Ramos (cell line): ENCODE measurements around the gene LRRC4C.

Experiments used
- in situ Hi-C: fragments of 300-500 bp; cut with MboI; formaldehyde crosslinking; loops from one replicate; pipeline ENCODE4 v1.14.3; 2022; ENCODE audit warnings: low sequenced_read_pairs; ENCODE audit not compliant: unreplicated experiment

The LRRC4C gene

DNA sequence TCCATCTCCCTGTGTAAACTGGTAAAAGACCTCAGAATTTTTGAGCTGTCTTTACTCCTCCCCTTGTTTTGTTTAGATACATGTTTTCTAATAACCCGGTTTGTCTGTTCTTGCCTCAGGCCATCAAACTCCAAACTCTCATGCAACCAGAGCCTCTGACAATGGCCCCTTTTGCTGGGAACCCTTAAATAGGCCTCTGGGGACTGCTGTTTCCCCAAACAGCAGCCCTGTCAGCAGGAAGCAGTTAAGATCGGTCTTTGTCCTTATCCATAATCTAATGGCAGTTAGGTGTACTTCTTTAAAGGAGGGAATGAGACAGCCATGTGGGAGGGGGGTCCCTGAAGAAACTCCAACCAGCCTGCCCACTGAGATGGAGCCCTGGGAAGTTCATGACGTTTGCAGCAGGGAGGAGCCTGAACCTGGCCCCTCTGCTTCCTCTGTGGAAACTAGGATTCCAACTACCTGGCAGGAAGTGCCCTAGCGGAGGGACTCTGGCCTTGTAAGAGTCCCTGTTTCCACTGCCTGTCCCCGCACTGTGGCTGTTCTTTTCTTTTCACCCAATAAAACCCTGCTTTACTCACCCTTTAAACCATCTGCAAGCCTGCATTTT lies 1354.4 kb downstream of the LRRC4C start:
- in situ Hi-C loops, result no loop called here

DNA sequence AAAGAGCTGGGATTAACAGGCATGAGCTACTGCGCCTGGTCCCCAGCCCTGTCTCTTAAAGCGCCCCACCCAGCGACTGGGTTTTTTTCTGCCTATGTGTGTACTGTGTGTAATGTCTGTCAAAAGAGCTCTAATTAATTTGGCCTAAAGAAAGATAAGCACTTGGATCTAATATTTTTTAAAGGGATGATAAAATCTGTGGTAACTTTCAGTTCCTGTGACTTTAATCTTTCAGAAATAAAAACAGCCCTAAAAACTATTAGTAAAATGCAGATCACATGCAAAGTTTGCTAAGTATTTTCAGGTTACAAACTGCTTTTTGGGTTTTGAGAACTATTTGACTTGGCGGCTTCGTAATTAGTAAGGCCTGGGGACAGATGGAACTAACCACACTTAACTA lies 1358.7 kb downstream of the LRRC4C start:
- in situ Hi-C loops, result no loop called here

DNA sequence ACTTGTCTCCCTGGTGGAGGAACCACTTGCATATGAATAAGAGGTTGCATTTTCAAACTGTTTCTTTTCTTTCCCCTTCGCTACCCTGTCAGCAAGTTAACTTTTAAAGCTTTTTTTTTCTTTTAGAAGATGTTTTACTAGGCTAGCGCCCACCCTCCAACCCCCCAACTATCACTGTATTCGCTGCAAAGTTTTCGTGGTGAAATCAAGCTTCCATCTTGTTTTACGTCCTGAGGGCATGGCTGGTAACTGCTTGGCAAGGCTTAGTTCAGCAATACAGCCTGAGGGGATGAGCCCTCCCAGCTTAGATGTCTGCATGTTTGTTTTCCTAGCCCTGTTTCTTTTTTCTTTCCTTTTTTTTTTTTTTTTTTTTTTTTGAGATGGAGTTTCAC lies 1359.3 kb downstream of the LRRC4C start:
- in situ Hi-C loops, result no loop called here

DNA sequence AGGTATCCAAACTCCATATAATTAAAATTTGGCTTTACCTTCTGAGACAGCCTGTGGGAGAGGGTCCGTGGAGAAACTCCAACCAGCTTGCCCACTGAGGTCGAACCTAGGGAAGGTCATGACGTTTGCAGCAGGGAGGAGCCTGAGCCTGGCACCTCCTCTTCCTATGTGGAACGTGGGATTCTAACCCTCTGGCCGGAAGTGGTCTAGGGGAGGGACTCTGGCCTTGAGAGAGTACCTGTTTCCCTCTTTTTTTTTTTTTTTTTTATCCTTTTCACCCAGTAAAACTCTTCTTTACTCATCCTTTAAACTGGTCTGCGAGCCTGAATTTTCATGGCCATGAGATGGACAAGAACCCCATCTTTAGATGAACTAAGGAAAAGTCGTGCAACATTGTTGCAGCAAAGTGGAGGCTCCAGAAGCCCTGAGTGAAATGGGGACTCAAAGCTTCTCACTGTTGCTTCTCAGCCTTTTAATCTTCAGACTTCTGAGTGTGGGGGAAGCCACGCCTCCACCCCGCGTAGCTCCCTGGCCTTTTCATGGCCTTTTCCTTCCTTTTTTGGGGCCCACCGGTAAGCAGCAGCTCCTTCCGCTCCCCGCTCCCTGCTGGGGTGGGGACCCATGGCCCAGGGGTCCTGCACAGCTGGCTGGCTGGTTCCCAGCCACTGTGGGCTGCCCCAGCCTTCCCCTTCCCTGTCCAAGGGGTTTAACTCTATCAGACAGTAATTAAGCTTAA lies 1359.9 kb downstream of the LRRC4C start:
- in situ Hi-C loops, result no loop called here

DNA sequence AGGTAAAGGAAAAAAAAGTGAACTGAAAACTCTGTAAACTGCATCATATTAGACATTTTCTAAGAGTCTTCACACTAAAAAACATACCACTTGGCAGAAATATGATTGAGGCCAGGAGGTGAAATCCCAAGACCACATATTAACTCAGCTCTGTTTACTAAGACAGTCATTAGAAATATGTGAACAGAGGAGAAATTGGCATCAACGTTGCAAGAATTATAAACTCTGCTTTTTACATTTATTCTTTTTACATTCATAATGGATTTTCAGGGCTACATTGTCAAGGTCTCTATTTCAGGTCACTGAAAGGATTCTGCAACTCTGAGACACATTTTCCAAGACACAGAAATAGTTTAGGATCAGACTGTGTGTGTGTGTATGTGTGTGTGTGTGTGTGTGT lies 1364.0 kb downstream of the LRRC4C start:
- in situ Hi-C loops, result no loop called here

DNA sequence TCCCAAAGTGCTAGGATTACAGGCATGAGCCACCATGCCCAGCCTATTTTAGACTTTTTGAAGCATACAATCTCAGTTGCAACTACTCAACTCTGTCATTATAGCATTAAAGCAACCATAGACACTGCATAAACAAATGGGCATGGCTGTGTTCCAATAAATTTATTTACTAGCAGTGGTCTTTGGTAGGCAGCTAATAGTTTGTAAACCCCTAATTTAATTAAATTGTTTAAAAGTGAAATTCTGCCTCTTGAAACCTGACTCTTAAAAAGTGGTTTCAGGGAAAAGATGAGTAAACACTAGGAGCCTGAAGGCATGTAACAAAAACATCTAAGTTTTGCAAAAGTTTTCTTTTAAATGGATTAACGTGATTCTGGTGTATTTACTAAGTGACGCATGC lies 1364.5 kb downstream of the LRRC4C start:
- in situ Hi-C loops, result no loop called here

DNA sequence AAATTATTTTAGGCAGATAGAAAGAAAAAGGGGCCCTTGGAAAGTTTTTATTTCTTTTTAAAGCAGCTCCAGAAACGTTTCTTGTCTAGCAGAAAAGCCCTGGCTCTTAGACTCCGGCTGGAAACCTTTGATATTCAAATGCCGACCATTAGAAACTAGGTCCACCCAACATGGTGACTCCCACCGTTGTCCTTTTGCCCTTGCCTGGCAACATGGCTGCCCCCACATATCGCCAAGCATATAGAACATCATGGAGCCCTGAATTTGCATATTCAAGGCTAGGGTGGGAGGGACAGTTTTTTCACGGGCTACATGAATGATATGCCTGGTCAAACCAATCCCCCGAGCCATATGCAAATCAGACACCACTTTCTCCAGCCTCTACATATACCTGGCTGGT lies 1379.0 kb downstream of the LRRC4C start:
- in situ Hi-C loops, result no loop called here
